Body of pancreas (tissue), 4 donors: ENCODE measurements around the gene SLC9A9. TPM values are rescaled to one million over a fixed set of nuclear protein-coding genes. Genes with fewer than 3 reads are reported as not detected.

Source experiments
- ATAC-seq: fragments of 150-250 bp; one replicate; pipeline ENCODE4 v1.9.1; 2016
- DNase-seq, 4 donors: peaks; one replicate each; pipeline ENCODE4 v3.0.0-alpha.2; 2019
- H3K27ac ChIP-seq, 4 donors: fragments of 200-600 bp; sonication (generic); 1 replicate in 3 of 4; 2 replicates in 1 of 4; pipeline versions ENCODE4 v1.5.1 to v1.6.1; 2016 to 2019; ENCODE audit warnings: mild to moderate bottlenecking in 1 of 4, mixed read lengths in 1 of 4, moderate library complexity in 1 of 4
- H3K27me3 ChIP-seq, 2 donors: fragments of 200-600 bp; sonication (generic); one replicate each; pipeline ENCODE4 v1.6.0; 2016; ENCODE audit warnings: mild to moderate bottlenecking in 1 of 2
- H3K36me3 ChIP-seq, 2 donors: fragments of 200-600 bp; sonication (generic); replicated peaks in 1 of 2; 2 replicates each; pipeline ENCODE4 v1.5.1; 2016; ENCODE audit warnings: low read depth in 2 of 2; ENCODE audit not compliant: insufficient read depth in 1 of 2
- H3K4me1 ChIP-seq: fragments of 200-600 bp; sonication (generic); one replicate; pipeline ENCODE4 v1.6.0; 2016
- H3K4me3 ChIP-seq, 2 donors: fragments of 200-600 bp; sonication (generic); 1 replicate in 1 of 2; 2 replicates in 1 of 2; pipeline ENCODE4 v1.5.1; 2016 to 2019
- H3K9me3 ChIP-seq, 3 donors: fragments of 200-600 bp; sonication (generic); 1 replicate in 2 of 3; 2 replicates in 1 of 3; pipeline ENCODE4 v1.5.1; 2016
- CTCF ChIP-seq, 7 experiments: fragments of 450-650 bp in 4 of 7; fragments of 200-600 bp in 3 of 7; sonication (generic) in 3 of 7; IDR thresholded peaks; one replicate each; pipeline ENCODE4 v1.5.1; 2016 to 2019; ENCODE audit warnings: antibody characterized with exemption in 7 of 7
- POLR2A ChIP-seq, 3 donors: fragments of 450-650 bp; IDR thresholded peaks; one replicate each; pipeline ENCODE4 v1.6.1; 2016; ENCODE audit warnings: antibody characterized with exemption in 3 of 3, mild to moderate bottlenecking in 2 of 3
- WGBS, 2 donors: methylation state at CpG; one replicate each; pipeline ENCODE4 v1.1.5; 2017; 5-methylcytosine and 5-hydroxymethylcytosine counted together
- intact Hi-C: fragments of 100-400 bp; cut with DNase I; formaldehyde crosslinking; loops from one replicate; pipeline ENCODE4 v1.15.1; 2023
- total RNA-seq, 2 donors: library from RNA; depleted of rRNA; stranded (reverse); fragments of >200 nt; gene quantifications; one replicate each; pipeline ENCODE4 v1.1.0, GENCODE V29; 2016

The SLC9A9 gene
- total RNA-seq, 2 donors from 2014 or later = 1.6 to 2.3 TPM

- Histone ChIP-seq H3K4me3 (no peak overlapping the region), H3K27me3 (no peaks in the 10 kb centered on the region), H3K9me3 (no peaks in the 10 kb centered on the region), H3K36me3 (no peaks in the 10 kb centered on the region), H3K4me1 (no peaks in the 10 kb centered on the region), H3K27ac (no peak overlapping the region)
- 78 to 87% methylated on average over 1 of the region's 1 CpG for WGBS, 2 donors
- ATAC-seq (no peak), DNase-seq (no peak)
- intact Hi-C loops = no loop called here
- TF ChIP-seq CTCF (IDR thresholded peaks at IDR 0.05) (no peak), POLR2A (IDR thresholded peaks at IDR 0.05) (no peak)
Measured at GRCh38 chr3:143837076-143837475, 11.2 kb downstream of the SLC9A9 start.

- Histone ChIP-seq H3K36me3 (no peaks in the 10 kb centered on the region), H3K4me3 (no peak overlapping the region), H3K27ac (no peak overlapping the region), H3K9me3 (no peaks in the 10 kb centered on the region), H3K4me1 (no peaks in the 10 kb centered on the region), H3K27me3 (no peaks in the 10 kb centered on the region)
- TF ChIP-seq CTCF (IDR thresholded peaks at IDR 0.05) = no peak
- no peak for TF ChIP-seq POLR2A (IDR thresholded peaks at IDR 0.05)
- 67 to 74% methylated on average over 2 of the region's 2 CpGs for WGBS, 2 donors
- DNase-seq (no peak), ATAC-seq (no peak)
- intact Hi-C loops = no loop called here
Measured at GRCh38 chr3:143835312-143835711, 13.0 kb downstream of the SLC9A9 start.

- intact Hi-C loops = no loop called here
- Histone ChIP-seq H3K9me3 (no peaks in the 10 kb centered on the region), H3K27me3 (no peaks in the 10 kb centered on the region), H3K36me3 (no peaks in the 10 kb centered on the region), H3K4me3 (no peak overlapping the region), H3K27ac (no peak overlapping the region), H3K4me1 (no peaks in the 10 kb centered on the region)
- DNase-seq = no peak
- TF ChIP-seq CTCF (IDR thresholded peaks at IDR 0.05) = no peak
- TF ChIP-seq POLR2A (IDR thresholded peaks at IDR 0.05) = no peak
- ATAC-seq = no peak
Measured at GRCh38 chr3:143832433-143832832, 15.8 kb downstream of the SLC9A9 start.

- Histone ChIP-seq H3K4me3 (no peak overlapping the region), H3K9me3 (no peaks in the 10 kb centered on the region), H3K36me3 (no peaks in the 10 kb centered on the region), H3K27me3 (no peaks in the 10 kb centered on the region), H3K4me1 (no peaks in the 10 kb centered on the region), H3K27ac (no peak overlapping the region)
- ATAC-seq (no peak), DNase-seq (no peak)
- WGBS, 2 donors = 74 to 78% methylated on average over 1 of the region's 1 CpG
- no peak for TF ChIP-seq CTCF (IDR thresholded peaks at IDR 0.05)
- TF ChIP-seq POLR2A (IDR thresholded peaks at IDR 0.05) = no peak
- intact Hi-C loops = no loop called here
Measured at GRCh38 chr3:143831994-143832393, 16.3 kb downstream of the SLC9A9 start.

DNA sequence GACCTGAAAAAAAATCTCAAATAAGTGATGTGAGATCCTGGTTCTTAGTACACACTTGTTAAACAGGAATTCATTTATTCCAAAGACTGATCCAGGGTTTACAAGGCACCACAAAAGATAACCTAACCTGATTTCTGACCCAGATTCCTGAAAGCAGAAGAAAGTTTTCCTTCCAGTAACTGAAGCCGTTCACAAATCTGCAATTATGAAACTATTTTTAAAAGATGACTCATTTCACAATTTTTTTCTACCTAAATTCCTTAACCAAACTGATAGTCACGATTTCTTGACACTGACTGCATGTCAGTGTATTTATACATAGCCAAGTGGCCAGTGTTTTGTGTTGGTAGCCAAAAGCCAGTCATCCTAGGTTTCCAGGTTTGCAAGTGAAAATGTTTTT lies 17.1 kb downstream of the SLC9A9 start:
- 14 to 23% methylated on average over 2 of the region's 2 CpGs for WGBS, 2 donors
- DNase-seq = no peak
- no peak overlapping the region for H3K4me3 ChIP-seq
- intact Hi-C loops = no loop called here
- H3K36me3 ChIP-seq = no peaks in the 10 kb centered on the region
- no peak for ATAC-seq
- H3K4me1 ChIP-seq = no peaks in the 10 kb centered on the region
- H3K27ac ChIP-seq = no peak overlapping the region
- H3K27me3 ChIP-seq = no peaks in the 10 kb centered on the region
- H3K9me3 ChIP-seq = no peaks in the 10 kb centered on the region
- TF ChIP-seq POLR2A (IDR thresholded peaks at IDR 0.05) (no peak), CTCF (IDR thresholded peaks at IDR 0.05) (no peak)
